ENCODE measurements around the gene CBX5. TPM values are rescaled to one million over a fixed set of nuclear protein-coding genes. Genes with fewer than 3 reads are reported as not detected.

Gene CBX5
- polyA plus RNA-seq, 1 donor from 2014 or later = 57.1 TPM

GRCh38 chr12:54303640-54304039, 23.7 kb upstream of the CBX5 start:
- Histone ChIP-seq H3K9me3 (ENCODE audit: low read length) (no peaks in the 10 kb centered on the region), H3F3A (ENCODE audit: insufficient read depth, low read length, poor library complexity, severe bottlenecking) (no peaks in the 10 kb centered on the region), H3K27me3 (ENCODE audit: insufficient read depth, low read depth, low read length) (no peaks in the 10 kb centered on the region), H3K36me3 (ENCODE audit: insufficient read depth, low read length) (no peaks in the 10 kb centered on the region), H3K9me2 (ENCODE audit: insufficient read depth, low read length) (no peaks in the 10 kb centered on the region), H3K9ac (ENCODE audit: low read length) (no peak overlapping the region), H4K20me1 (ENCODE audit: insufficient read depth) (no peaks in the 10 kb centered on the region), H3K27ac (ENCODE audit: low read length) (no peak overlapping the region), H3K4me2 (ENCODE audit: low read length) (no peak overlapping the region), H3K4me3 (ENCODE audit: low read length) (no peak overlapping the region), H2AFZ (ENCODE audit: low read depth, low read length) (no peak overlapping the region), H3K79me2 (replicated peaks; ENCODE audit: insufficient read depth, low read length) (no peaks in the 10 kb centered on the region)
- TF ChIP-seq TAF1 (IDR thresholded peaks at IDR 0.05; ENCODE audit: low read depth) = no peak
- TF ChIP-seq RAD21 (conservative IDR thresholded peaks at IDR 0.05) = no peak
- TF ChIP-seq CTCF (IDR thresholded peaks at IDR 0.05; ENCODE audit: poor library complexity, severe bottlenecking) = no peak
- TF ChIP-seq MXI1 (conservative IDR thresholded peaks at IDR 0.05; ENCODE audit: poor library complexity, severe bottlenecking) = no peak
- no peak for TF ChIP-seq POLR2AphosphoS5 (IDR thresholded peaks at IDR 0.05)
- TF ChIP-seq, protein P1, sequence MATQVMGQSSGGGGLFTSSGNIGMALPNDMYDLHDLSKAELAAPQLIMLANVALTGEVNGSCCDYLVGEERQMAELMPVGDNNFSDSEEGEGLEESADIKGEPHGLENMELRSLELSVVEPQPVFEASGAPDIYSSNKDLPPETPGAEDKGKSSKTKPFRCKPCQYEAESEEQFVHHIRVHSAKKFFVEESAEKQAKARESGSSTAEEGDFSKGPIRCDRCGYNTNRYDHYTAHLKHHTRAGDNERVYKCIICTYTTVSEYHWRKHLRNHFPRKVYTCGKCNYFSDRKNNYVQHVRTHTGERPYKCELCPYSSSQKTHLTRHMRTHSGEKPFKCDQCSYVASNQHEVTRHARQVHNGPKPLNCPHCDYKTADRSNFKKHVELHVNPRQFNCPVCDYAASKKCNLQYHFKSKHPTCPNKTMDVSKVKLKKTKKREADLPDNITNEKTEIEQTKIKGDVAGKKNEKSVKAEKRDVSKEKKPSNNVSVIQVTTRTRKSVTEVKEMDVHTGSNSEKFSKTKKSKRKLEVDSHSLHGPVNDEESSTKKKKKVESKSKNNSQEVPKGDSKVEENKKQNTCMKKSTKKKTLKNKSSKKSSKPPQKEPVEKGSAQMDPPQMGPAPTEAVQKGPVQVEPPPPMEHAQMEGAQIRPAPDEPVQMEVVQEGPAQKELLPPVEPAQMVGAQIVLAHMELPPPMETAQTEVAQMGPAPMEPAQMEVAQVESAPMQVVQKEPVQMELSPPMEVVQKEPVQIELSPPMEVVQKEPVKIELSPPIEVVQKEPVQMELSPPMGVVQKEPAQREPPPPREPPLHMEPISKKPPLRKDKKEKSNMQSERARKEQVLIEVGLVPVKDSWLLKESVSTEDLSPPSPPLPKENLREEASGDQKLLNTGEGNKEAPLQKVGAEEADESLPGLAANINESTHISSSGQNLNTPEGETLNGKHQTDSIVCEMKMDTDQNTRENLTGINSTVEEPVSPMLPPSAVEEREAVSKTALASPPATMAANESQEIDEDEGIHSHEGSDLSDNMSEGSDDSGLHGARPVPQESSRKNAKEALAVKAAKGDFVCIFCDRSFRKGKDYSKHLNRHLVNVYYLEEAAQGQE (IDR thresholded peaks at IDR 0.05; ENCODE audit: borderline replicate concordance) = no peak
- TF ChIP-seq EZH2 (IDR thresholded peaks at IDR 0.05; ENCODE audit: borderline replicate concordance, insufficient read depth, low read length, poor library complexity, severe bottlenecking) = no peak
- no peak for TF ChIP-seq SMC3 (conservative IDR thresholded peaks at IDR 0.05; ENCODE audit: poor library complexity)
- TF ChIP-seq EP300 (conservative IDR thresholded peaks at IDR 0.05; ENCODE audit: poor library complexity, severe bottlenecking) = no peak

DNA sequence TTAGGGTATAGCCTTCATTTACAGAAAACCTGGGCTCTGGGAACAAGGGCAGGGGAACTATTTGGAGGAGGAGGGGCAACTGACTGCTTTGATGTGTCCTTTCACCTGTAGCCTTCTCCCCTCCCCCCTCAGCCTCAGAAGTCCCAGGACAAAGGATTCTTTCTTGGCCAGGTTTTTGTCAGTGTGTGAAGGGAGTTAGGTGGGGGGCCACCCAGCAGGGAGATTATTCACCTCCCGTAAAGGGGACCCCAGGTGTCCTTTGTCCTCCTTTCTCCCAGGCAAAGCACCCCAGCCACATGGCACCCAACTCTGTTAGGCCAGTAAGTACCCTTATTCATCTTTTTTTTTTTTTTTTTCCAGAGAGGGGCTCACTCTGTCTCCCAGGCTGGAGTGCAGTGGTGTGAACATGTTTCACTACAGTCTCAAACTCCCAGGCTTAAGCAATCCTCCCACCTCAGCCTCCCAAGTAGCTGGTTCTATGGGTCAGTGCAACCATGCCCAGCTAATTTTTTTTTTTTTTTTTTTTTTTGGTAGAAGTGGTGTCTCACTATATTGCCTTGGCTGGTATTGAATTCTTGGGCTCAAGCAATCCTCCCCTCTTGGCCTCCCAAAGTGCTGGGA, 21.6 kb upstream of the CBX5 start:
- Histone ChIP-seq H3K27ac (ENCODE audit: low read length) (no peak overlapping the region), H3K4me3 (ENCODE audit: low read length) (no peak overlapping the region), H2AFZ (ENCODE audit: low read depth, low read length) (no peak overlapping the region), H3F3A (ENCODE audit: insufficient read depth, low read length, poor library complexity, severe bottlenecking) (no peaks in the 10 kb centered on the region), H4K20me1 (ENCODE audit: insufficient read depth) (no peaks in the 10 kb centered on the region), H3K4me2 (ENCODE audit: low read length) (no peak overlapping the region), H3K79me2 (replicated peaks; ENCODE audit: insufficient read depth, low read length) (no peaks in the 10 kb centered on the region), H3K9me2 (ENCODE audit: insufficient read depth, low read length) (no peaks in the 10 kb centered on the region), H3K36me3 (ENCODE audit: insufficient read depth, low read length) (no peaks in the 10 kb centered on the region), H3K27me3 (ENCODE audit: insufficient read depth, low read depth, low read length) (no peaks in the 10 kb centered on the region), H3K9me3 (ENCODE audit: low read length) (no peaks in the 10 kb centered on the region), H3K9ac (ENCODE audit: low read length) (no peak overlapping the region)
- TF ChIP-seq TAF1 (IDR thresholded peaks at IDR 0.05; ENCODE audit: low read depth) (no peak), SMC3 (conservative IDR thresholded peaks at IDR 0.05; ENCODE audit: poor library complexity) (no peak), EZH2 (IDR thresholded peaks at IDR 0.05; ENCODE audit: borderline replicate concordance, insufficient read depth, low read length, poor library complexity, severe bottlenecking) (no peak), POLR2AphosphoS5 (IDR thresholded peaks at IDR 0.05) (no peak), RAD21 (conservative IDR thresholded peaks at IDR 0.05) (no peak), EP300 (conservative IDR thresholded peaks at IDR 0.05; ENCODE audit: poor library complexity, severe bottlenecking) (no peak), MXI1 (conservative IDR thresholded peaks at IDR 0.05; ENCODE audit: poor library complexity, severe bottlenecking) (no peak), CTCF (IDR thresholded peaks at IDR 0.05; ENCODE audit: poor library complexity, severe bottlenecking) (no peak)
- TF ChIP-seq, protein P1 (IDR thresholded peaks at IDR 0.05; ENCODE audit: borderline replicate concordance) = no peak

Data from neural cell (in vitro differentiated cells).